ENCODE measurements around the gene OR2C1. TPM values are rescaled to one million over a fixed set of nuclear protein-coding genes. Genes with fewer than 3 reads are reported as not detected.

Gene OR2C1
- total RNA-seq = under 1 TPM in 1 of 4 donors, not detected in 3; 0.44 TPM

DNA sequence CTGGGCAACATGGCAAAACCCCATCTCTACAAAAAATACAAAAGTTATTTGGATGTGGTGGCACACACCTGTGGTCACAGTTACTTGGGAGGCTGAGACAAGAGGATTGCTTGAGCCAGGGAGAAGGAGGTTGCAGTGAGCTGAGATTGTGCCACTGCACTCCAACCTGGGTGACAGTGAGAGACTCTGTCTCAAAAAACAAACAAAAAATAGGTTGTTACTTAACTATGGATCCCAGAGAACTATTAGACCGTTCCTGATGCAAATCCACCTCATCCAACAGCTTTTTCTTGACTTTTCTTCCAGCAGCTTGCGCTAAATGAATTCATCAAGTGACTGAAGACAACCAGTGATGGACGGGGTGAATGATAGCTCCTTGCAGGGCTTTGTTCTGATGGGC lies at the start of gene OR2C1:
Gene OR2C1 (plus strand): TSS at position 301 of the 400 bp plus-strand sequence. CDS start 52 bp downstream, at position 353.
- TF ChIP-seq, protein P1, sequence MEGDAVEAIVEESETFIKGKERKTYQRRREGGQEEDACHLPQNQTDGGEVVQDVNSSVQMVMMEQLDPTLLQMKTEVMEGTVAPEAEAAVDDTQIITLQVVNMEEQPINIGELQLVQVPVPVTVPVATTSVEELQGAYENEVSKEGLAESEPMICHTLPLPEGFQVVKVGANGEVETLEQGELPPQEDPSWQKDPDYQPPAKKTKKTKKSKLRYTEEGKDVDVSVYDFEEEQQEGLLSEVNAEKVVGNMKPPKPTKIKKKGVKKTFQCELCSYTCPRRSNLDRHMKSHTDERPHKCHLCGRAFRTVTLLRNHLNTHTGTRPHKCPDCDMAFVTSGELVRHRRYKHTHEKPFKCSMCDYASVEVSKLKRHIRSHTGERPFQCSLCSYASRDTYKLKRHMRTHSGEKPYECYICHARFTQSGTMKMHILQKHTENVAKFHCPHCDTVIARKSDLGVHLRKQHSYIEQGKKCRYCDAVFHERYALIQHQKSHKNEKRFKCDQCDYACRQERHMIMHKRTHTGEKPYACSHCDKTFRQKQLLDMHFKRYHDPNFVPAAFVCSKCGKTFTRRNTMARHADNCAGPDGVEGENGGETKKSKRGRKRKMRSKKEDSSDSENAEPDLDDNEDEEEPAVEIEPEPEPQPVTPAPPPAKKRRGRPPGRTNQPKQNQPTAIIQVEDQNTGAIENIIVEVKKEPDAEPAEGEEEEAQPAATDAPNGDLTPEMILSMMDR (IDR thresholded peaks at IDR 0.05; ENCODE audit: low read depth) = no peak

DNA sequence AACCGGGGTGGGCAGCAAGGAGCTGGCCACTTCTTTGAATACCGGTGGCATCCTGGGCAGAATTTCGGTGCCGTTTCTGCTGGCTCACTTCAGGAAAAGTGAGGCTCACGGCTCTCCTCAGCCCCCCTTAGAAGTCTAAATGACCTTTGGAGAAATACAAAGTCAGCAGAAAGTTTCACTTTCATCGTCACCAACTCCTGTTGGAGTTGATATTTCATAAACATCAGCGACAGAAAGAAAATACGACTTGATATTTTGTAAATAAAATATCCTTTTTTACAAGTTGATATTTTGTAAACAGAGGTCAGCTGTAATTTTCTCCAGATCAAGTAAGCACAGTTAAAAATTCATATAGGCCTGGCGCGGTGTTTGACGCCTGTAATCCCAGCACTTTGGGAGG lies 49.6 kb upstream of the OR2C1 start:
- TF ChIP-seq, protein P1 (IDR thresholded peaks at IDR 0.05; ENCODE audit: low read depth) = no peak

DNA sequence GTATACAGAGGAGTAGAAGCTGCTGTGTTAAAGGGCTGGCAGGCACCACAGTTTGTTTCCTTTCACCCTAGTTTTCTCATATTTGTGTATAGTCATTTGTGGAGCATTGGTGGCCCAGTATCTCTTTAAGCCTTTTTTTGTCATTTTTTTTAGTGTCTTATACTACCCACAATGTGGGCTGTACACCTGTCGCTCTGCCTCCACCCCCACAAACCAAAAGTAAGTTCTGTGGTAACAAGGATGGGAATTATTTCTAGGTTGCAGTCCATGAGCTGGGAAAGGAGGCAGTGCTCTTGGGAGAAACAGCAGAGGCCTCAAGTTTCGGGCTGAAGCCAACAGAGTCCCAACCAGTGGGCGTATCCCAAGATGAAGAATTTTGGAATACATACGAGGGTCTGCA lies 44.2 kb upstream of the OR2C1 start:
- TF ChIP-seq, protein P1 (IDR thresholded peaks at IDR 0.05; ENCODE audit: low read depth) = no peak

DNA sequence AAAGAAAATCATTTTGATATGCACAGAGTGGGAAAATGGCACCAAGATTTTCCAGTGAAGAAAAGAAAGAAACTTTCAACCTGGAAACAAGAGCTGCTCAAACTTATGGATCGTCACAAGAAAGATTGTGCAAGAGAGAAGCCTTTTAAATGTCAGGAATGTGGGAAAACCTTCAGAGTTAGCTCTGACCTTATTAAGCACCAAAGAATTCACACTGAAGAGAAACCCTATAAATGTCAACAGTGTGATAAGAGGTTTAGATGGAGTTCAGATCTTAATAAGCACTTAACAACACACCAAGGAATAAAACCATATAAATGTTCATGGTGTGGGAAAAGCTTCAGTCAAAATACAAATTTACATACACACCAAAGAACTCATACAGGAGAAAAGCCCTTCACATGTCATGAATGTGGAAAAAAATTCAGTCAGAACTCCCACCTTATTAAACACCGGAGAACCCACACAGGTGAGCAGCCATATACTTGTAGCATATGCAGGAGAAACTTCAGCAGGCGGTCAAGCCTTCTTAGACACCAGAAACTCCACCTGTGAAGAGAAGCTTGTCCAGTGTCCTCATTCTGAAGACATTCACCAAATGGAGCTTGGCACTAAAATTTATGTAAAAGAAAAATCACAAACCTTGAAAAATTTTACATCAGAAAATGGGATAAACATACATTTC lies 38.2 kb upstream of the OR2C1 start:
- TF ChIP-seq, protein P1 (IDR thresholded peaks at IDR 0.05; ENCODE audit: low read depth) = no peak

DNA sequence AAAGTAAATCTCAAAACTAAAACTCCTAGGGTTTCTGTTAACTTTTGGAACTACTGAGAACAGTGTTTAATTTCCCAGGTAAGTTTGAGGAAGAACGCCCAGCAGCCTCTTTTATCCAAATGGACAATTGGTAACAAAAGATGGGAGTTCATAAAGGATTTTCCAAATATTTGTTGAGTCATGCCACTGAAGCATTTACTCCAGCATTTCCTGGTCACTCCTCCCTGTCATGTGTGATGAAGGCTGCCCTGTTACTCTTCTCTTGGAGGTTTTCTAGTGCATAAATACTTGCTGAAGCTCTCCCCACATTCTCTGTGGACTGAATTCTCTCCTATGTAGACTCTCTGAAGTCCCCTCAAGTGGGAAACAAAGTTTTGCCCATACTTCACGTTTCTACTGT lies 33.9 kb upstream of the OR2C1 start:
- TF ChIP-seq, protein P1 (IDR thresholded peaks at IDR 0.05; ENCODE audit: low read depth) = no peak

DNA sequence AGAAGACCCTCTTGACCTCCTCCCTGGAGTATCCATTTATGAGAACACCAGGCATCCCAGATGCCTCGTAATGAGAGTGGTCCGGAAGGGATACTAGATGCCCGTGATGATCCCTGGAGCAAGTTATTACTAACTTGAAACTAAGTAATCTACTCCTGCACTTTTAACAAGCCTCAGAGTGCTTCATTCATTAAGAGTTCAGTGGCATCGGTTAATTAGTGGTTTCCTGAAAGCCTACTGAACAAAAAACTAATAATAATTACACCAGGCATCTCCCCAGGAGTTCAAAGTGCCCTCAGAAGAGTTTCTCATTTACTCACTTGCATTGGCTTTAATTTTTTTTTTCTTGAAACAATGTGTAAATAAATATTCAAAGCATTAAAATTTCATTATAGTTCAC lies 28.2 kb upstream of the OR2C1 start:
- TF ChIP-seq, protein P1 (IDR thresholded peaks at IDR 0.05; ENCODE audit: low read depth) = no peak

DNA sequence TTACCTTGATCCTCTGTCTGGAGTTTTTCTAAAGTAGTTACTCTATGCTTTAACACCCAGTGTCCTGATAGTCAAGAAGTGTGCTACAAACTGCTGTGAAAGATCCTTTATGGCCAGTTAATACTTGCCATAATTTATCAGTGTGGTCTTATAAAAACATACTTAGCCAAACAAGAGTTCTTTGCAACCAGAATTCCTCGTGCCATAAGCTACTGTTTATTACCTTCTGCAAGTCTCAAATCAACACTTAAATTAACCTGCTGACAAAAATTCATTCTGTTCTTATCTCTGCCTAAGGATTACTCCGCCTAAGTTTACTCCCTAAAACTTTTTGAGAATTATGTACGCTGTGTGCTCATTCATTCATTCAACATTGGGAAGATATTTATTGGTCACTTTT lies 27.6 kb upstream of the OR2C1 start:
- TF ChIP-seq, protein P1 (IDR thresholded peaks at IDR 0.05; ENCODE audit: low read depth) = no peak

Measured in subcutaneous adipose tissue (tissue), 4 donors.